ENCODE measurements around the gene OR1F1. TPM values are rescaled to one million over a fixed set of nuclear protein-coding genes. Genes with fewer than 3 reads are reported as not detected.

OR1F1 gene
- polyA plus RNA-seq, 1 of the 3 experiments (the other 2 are of a cell fraction), result 0.71 TPM

DNA sequence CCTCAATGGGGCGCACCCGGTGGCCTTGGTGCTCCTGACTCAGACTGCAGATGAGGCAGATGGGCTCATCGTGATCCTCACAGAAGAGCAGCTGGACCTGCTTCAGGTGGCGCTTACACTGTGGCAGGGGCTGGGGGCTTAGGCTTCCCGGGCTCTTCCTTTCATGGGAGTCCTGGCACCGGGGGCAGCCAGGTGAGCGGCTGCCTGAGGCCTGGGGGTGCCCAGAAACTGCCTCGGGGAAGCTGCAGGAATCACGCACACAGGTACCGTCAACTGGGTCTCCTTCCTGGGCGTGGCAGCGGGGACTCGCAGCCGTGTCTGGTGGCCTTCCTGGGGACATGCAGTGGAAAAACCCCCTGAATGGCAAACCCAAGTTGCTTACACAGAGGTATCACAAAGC is 61.4 kb downstream of the OR1F1 start:
- Histone ChIP-seq H3K4me3 (ENCODE audit: low read depth in 2 of 2, low read length in 1 of 2) (no peak overlapping the region), H3K9me2 (no peaks in the 10 kb centered on the region), H3K9me3 (no peaks in the 10 kb centered on the region), H3F3A (replicated peaks; ENCODE audit: insufficient read depth) (no peaks in the 10 kb centered on the region), H3K4me2 (no peak overlapping the region), H3K27ac (ENCODE audit: low read depth in 2 of 2, low read length in 1 of 2) (no peak overlapping the region), H3K9ac (no peak overlapping the region), H2AFZ (ENCODE audit: low read depth) (no peak overlapping the region), H4K20me1 (ENCODE audit: insufficient read depth) (no peaks in the 10 kb centered on the region), H3K79me2 (ENCODE audit: insufficient read depth) (no peaks in the 10 kb centered on the region), H3K4me1 (ENCODE audit: control insufficient read depth in 1 of 2, insufficient read depth in 2 of 2, low read depth in 1 of 2, low read length in 1 of 2) (no peaks in the 10 kb centered on the region), H3K27me3 (ENCODE audit: insufficient read depth) (peaks cover 49% of the 10 kb centered on the region), H3K36me3 (replicated peaks in 1 of 2; ENCODE audit: control insufficient read depth in 1 of 2, insufficient read depth in 2 of 2, low read length in 1 of 2) (no peaks in the 10 kb centered on the region)
- WGBS (ENCODE audit: low lambda C conversion rate), result 27% methylated on average over 7 of the region's 14 CpGs
- TF ChIP-seq TAF1 (IDR thresholded peaks at IDR 0.05; ENCODE audit: borderline replicate concordance, low read depth, low read length), result no peak
- TF ChIP-seq, protein P1, sequence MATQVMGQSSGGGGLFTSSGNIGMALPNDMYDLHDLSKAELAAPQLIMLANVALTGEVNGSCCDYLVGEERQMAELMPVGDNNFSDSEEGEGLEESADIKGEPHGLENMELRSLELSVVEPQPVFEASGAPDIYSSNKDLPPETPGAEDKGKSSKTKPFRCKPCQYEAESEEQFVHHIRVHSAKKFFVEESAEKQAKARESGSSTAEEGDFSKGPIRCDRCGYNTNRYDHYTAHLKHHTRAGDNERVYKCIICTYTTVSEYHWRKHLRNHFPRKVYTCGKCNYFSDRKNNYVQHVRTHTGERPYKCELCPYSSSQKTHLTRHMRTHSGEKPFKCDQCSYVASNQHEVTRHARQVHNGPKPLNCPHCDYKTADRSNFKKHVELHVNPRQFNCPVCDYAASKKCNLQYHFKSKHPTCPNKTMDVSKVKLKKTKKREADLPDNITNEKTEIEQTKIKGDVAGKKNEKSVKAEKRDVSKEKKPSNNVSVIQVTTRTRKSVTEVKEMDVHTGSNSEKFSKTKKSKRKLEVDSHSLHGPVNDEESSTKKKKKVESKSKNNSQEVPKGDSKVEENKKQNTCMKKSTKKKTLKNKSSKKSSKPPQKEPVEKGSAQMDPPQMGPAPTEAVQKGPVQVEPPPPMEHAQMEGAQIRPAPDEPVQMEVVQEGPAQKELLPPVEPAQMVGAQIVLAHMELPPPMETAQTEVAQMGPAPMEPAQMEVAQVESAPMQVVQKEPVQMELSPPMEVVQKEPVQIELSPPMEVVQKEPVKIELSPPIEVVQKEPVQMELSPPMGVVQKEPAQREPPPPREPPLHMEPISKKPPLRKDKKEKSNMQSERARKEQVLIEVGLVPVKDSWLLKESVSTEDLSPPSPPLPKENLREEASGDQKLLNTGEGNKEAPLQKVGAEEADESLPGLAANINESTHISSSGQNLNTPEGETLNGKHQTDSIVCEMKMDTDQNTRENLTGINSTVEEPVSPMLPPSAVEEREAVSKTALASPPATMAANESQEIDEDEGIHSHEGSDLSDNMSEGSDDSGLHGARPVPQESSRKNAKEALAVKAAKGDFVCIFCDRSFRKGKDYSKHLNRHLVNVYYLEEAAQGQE (IDR thresholded peaks at IDR 0.05; ENCODE audit: low read depth, low read length), result no peak
- TF ChIP-seq, protein P2, sequence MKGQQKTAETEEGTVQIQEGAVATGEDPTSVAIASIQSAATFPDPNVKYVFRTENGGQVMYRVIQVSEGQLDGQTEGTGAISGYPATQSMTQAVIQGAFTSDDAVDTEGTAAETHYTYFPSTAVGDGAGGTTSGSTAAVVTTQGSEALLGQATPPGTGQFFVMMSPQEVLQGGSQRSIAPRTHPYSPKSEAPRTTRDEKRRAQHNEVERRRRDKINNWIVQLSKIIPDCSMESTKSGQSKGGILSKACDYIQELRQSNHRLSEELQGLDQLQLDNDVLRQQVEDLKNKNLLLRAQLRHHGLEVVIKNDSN (IDR thresholded peaks at IDR 0.05; ENCODE audit: borderline replicate concordance, low read depth), result no peak
- TF ChIP-seq FOXM1 (IDR thresholded peaks at IDR 0.05; ENCODE audit: low read depth), result no peak
- no peak for TF ChIP-seq RFX5 (IDR thresholded peaks at IDR 0.05; ENCODE audit: low read length)
- TF ChIP-seq ELF1 (IDR thresholded peaks at IDR 0.05), result no peak
- TF ChIP-seq, protein P3, sequence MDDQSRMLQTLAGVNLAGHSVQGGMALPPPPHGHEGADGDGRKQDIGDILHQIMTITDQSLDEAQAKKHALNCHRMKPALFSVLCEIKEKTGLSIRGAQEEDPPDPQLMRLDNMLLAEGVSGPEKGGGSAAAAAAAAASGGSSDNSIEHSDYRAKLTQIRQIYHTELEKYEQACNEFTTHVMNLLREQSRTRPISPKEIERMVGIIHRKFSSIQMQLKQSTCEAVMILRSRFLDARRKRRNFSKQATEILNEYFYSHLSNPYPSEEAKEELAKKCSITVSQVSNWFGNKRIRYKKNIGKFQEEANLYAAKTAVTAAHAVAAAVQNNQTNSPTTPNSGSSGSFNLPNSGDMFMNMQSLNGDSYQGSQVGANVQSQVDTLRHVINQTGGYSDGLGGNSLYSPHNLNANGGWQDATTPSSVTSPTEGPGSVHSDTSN (IDR thresholded peaks at IDR 0.05), result no peak
- no peak for TF ChIP-seq SIN3A (IDR thresholded peaks at IDR 0.05; ENCODE audit: borderline replicate concordance, low read depth, low read length)
- no peak for TF ChIP-seq EZH2phosphoT487 (IDR thresholded peaks at IDR 0.05; ENCODE audit: borderline replicate concordance, low read depth)
- TF ChIP-seq FOSL2 (IDR thresholded peaks at IDR 0.05; ENCODE audit: borderline replicate concordance, low read depth), result no peak
- no peak for TF ChIP-seq SMC3 (IDR thresholded peaks at IDR 0.05; ENCODE audit: low read depth, low read length)
- TF ChIP-seq FOXJ3 (CRISPR knock-in tag; IDR thresholded peaks at IDR 0.05), result no peak
- no peak for TF ChIP-seq NRF1 (IDR thresholded peaks at IDR 0.05; ENCODE audit: low read depth, low read length)
- no peak for TF ChIP-seq RXRA (IDR thresholded peaks at IDR 0.05; ENCODE audit: borderline replicate concordance, low read depth)
- no peak for TF ChIP-seq RAD21 (IDR thresholded peaks at IDR 0.05; ENCODE audit: low read length)
- TF ChIP-seq, protein P4, sequence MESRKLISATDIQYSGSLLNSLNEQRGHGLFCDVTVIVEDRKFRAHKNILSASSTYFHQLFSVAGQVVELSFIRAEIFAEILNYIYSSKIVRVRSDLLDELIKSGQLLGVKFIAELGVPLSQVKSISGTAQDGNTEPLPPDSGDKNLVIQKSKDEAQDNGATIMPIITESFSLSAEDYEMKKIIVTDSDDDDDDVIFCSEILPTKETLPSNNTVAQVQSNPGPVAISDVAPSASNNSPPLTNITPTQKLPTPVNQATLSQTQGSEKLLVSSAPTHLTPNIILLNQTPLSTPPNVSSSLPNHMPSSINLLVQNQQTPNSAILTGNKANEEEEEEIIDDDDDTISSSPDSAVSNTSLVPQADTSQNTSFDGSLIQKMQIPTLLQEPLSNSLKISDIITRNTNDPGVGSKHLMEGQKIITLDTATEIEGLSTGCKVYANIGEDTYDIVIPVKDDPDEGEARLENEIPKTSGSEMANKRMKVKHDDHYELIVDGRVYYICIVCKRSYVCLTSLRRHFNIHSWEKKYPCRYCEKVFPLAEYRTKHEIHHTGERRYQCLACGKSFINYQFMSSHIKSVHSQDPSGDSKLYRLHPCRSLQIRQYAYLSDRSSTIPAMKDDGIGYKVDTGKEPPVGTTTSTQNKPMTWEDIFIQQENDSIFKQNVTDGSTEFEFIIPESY (IDR thresholded peaks at IDR 0.05; ENCODE audit: borderline replicate concordance, low read depth), result no peak
- no peak for TF ChIP-seq POLR2AphosphoS5 (IDR thresholded peaks at IDR 0.05; ENCODE audit: low read depth, low read length)
- DNase-seq, result no peak
- ChIA-PET POLR2A (no interaction called here), CTCF (interaction anchor here (1.5 kb wide), 1 partner anchor 15 kb away, joined by 3 read pairs; no protein-coding TSS in a partner anchor)
